Femur (tissue), 1 donor: ENCODE data around the gene DUS3L.
A peak's percentile ranks its signal among the peaks of the same experiment; 100 is the strongest.
"Not testable (repeated sequence)": the region's sequence is repeated elsewhere in the genome, so short reads cannot be mapped to it uniquely, and the experiment has no call there.

Source experiments
- DNase-seq: peaks from one replicate; pipeline ENCODE4 v3.0.0-alpha.2; 2017

The DUS3L gene

DNA sequence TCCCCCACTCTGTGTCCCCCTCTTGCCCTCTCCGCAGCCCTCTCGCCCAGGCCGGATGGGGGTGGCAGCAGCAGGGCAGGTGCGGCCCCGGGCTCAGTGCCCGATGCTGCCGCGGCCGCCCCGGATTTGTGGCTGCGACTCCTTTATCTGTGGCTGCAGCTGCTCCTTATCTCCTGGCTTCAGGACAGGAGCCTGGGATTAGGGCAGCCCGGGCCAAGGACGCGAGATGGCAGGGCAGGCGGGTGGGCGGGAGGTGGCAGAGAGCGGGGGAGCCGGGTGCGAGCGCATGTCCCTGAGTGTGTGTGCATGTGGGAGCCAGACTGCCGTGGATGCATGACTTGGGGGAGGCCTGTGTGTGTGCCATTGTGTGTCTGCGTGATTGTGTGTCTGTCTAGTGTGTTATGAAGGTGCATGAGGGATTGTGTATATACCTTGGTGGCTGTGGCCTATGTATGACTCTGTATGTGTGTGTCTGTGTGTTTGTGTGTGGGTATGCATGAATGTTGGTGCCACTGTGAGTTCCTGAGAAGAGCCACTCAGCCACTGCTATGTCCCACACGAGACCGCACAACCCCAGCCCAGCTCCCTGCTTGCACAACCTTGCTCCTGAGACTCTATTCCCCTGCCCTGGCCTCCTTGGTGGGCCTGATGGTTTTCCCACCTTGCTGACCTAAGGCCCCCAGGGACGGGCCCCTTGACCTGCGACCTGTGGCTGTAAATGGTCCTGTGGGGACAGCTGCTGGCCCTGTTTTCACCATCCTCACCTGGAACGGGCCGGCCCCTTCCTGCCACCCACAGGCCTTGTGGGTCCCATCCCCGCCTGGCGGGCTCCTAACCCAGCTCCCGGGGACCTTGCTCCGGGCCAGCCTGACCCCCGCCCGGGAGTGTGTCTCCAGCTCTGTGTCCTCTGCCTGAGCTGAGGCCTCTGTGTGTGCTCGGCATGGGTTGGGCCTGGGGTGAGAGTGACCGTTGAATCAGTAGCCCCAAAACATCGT is 8.6 kb upstream of the DUS3L start:
- DNase-seq: peak; percentile 62

DNA sequence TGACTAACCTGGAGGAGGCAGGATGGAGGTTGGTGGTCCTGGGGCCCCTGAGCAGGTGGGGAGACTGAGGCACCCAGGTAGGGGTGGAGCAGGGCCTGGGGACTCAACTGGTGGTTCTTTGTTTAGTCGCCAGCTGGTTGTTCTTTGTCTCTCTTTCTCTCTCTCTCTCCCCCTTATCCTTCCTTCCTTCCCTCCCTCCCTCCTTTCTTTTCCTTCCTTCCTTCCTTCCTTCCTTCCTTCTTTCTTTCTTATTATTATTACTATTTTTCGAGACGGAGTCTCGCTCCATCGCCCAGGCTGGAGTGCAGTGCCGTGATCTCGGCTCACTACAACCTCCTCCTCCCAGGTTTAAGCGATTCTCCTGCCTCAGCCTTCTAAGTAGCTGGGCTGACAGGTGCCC is 7.3 kb upstream of the DUS3L start:
- no peak for DNase-seq

DNA sequence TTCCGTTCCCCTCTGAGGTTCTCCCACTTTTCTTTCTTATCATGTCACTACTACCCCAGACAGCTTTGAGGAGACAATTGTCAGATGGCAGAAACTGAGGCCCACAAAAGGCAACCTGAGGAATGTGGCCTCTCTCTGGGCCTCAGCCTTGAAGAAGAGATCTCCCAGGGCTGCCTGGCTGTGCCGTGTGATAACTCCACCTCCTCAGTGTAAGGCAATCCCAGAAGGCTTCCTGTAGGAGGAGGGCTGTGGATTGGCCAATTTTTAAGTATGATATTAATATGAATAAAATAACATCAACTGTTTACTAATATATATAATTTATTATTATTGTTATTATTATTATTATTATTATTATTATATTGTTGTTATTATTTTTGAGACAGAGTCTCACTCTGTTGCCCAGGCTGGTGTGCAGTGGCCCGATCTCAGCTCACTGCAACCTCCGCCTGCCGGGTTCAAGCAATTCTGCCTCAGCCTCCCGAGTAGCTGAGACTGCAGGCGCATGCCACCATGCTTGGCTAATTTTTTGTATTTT is 4.5 kb upstream of the DUS3L start:
- no peak for DNase-seq

DNA sequence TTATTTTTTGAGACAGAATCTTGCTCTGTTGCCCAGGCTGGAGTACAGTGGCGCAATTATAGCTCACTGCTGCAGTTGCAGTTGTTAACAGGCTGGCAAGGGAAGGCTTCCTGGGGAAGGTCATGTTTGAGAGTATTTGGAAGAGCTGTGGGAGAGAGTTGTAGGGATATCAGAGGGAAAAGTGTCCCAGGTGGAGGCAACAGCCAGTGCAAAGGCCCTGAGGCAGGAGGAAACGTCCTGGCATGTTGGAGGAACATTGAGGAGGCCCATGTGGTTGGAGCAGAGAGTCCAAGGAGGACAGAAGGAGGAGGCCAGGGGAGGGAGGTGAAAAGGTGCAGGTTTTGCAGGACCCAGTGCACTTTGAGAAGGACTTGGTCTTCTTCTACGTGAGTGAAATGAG is 2.2 kb upstream of the DUS3L start:
- DNase-seq: no peak

DNA sequence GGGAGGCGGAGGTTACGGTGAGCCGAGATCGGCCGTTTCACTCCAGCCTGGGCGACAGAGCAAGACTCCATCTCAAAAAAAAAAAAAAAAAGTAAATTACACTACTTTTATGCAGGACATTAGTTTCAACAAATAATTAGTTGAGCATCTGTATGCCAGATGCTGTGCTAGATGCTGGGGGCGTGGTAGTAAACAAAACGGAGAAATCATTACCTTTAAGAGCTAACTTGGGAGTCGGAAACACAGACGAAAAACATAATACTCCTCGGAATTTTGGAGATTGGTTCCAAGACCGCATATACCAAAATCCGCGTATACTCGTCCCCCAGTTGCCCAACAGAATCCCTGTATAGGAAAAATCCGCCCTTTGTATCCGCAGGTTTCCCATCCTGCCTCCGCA is 1.3 kb upstream of the DUS3L start:
- no peak for DNase-seq

DNA sequence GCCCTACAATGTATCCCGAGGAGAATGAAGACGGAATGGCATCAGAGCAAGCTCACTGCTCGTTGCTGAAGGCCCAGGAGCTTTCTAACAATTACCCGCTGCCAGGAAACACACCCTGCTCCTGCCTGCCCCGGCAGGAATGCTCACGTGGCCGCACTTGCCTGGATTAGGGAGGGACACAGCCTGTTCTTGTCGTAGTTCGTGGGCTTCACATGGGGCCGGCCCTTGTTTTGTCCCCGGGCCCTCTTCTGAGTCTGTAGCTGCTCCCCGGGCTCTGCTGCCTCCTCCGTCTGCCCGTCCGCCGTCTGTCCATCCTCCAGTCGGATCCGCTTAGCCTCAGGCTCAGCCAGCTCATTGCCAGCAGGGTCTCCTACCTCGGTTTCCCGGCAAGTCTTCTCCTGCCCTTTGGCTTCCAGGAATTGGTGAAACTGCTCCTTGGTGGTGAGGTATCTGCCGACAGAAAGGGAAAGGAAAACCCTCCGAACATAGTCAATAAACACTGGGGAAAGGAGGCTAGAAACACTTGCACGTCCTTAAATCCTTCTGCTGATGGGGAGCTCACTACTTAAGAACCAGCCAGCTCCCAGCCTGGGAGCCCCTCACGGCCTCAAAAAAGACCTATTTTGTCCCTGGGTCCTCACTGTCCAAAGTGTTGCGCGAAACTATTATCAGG is 941 bp downstream of the DUS3L start:
- DNase-seq: no peak

DNA sequence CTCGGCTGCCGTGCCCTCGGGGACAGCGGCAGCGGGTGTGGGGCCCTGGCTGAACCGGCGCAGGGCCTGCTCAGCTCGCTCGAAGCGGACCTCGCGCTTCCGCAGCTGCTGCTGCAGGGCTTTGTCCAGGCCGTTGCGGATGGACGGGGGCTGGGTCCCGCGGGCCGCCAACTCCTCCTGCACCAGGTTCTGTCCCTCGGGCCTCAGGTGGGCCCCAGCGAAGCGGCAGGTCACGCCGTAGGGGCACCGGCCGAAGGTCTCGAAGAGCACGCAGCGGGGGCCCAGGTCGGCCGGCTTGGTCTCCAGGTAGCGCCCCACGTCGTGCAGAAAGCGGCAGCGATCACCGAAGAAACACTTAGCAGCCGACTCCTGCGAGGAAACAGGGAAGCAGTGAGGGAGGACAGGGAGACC is 1.6 kb downstream of the DUS3L start:
- DNase-seq: no peak

DNA sequence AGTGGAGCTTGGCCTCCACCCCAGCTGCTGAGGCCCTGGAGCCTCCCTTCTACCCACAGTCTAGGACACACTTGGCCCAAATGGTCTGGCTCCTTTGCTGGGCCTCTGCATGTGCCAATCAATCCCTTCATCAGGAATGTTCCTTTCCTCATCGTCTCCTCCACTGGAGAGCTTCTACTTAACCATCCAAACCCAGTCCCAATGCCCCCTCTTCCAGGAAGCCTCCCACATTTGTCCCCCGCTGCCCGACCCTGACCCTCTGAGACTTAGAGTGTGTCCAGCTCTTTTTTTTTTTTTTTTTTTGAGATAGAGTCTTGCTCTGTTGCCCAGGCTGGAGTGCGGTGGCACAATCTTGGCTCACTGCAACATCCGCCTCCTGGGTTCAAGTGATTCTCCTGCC is 2.5 kb downstream of the DUS3L start:
- DNase-seq: no peak

DNA sequence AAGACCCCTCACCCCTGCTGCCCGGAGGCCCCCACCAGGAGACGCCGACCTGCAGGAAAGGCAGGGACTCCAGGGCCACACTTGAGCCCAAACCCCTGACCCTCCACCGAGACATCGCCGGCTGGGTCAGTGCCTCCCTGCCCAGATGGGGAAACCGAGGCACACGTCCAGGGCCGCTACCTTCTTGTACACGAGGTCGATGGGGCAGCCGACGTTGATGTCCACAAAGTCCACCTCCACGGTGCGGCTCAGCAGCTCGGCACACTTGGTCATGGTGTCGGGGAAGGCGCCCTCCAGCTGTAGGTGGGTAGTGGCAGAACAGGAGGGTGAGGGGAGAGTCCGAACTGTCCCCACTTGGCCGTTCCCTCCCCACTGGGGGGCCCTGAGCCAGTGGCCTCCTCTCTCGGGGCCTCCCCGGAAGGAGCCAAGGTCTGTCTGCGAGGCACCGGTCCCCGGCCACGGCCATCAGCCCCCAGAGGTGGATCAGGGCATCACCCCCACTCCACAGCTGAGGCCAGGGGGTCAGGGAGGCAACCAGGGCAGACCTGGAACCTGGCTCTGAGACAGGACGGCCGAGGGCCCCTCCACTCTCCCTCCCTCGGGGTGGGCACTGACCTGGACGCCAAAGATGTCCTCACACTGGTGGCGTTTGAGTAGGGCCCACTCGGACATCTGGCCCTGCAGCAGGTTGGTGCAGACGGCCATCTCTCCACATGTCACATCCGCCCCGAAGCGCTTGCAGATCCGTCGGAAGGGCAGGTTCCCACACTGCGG is 3.4 kb downstream of the DUS3L start:
- DNase-seq: no peak

DNA sequence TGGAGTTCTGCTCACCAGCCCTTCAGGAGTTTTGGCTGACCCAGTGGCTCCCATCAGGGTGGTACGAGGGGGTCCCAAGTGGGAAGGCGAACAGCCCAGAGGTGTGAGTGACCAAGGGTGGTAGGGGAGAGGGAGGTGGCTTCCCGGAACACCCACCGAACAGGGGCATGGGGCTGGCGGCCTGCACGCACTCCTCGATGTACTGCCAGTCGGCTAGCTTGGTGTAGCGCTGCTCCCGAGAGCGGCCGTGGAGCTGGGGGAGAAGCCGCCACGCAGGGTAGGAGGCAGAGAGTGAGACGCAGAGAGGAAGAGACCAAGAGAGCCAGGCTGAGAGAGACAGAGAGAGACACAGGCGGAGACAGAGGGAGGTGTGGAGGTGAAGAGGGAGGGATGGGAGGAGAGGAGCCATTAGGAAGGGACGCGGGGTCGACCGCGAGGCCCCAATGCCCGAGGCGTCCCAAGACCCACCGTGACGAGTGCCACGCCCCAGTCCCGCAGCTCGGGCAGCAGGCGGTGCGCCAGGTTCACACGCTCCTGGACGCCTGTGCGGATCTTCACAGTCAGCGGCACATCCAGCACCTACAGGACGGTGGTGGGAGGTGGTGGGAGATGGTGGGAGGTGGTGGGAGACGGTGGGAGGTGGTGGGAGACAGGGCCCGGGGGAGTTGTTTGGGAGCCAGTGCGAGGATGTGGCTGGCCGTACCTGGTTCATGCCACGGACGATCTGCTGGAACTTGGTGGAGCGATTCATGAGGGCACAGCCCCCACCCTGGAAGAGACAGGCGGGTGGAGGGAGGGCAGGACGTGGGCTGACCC is 4.2 kb downstream of the DUS3L start:
- DNase-seq: no peak

DNA sequence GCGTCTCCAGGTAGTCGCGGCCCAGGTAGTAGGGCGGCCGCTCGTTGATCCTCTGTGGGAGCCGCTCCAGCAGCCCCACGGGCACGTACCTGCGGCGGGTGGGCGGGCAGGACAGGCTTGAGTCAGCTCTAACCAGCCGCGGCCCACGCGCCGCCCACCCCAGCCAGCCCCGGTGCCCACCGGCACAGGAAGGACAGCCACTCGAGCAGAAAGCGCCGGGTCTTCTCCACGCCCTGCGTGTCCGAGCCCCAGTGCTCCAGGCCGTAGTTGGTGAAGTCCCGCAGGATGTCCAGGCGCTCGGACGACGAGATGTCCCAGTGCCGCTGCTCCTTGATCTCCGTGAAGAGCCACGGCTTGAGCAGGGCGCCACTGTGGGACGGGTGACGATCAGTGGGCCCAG is 5.5 kb downstream of the DUS3L start:
- no peak for DNase-seq

DNA sequence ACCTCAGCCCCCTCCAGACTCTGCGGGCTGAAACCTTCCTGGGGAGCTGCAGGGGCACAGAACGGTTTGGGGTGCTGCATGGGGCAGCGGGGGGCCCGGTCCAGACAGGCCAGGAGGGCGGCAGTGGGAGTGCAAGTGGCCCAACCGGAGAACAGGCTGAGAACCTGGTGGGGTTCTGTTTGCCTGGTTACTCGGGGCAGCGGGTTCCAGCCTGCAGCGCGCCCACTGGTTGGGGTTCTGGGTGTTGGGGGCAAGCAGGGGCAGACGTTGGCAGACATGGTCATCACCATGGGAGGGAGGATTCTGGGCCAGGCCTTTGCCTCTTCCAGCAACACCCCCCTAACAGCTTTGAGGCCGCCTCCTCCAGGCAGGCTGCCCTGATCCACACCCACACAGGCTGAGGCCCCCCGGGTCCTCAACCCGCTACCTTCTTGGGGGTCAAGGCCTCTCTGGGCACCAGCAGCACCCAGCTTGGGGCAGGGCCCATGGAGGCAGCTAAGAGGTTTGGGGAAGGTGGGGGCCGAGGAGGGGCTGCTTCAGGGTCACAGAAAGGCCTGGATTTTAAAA is 6.3 kb downstream of the DUS3L start, which contains the start of gene PRR22:
Gene PRR22, minus strand, starts transcription at position 166 of the 567 bp plus-strand sequence. Its CDS starts 86 bp downstream, at position 80.
- no peak for DNase-seq

DNA sequence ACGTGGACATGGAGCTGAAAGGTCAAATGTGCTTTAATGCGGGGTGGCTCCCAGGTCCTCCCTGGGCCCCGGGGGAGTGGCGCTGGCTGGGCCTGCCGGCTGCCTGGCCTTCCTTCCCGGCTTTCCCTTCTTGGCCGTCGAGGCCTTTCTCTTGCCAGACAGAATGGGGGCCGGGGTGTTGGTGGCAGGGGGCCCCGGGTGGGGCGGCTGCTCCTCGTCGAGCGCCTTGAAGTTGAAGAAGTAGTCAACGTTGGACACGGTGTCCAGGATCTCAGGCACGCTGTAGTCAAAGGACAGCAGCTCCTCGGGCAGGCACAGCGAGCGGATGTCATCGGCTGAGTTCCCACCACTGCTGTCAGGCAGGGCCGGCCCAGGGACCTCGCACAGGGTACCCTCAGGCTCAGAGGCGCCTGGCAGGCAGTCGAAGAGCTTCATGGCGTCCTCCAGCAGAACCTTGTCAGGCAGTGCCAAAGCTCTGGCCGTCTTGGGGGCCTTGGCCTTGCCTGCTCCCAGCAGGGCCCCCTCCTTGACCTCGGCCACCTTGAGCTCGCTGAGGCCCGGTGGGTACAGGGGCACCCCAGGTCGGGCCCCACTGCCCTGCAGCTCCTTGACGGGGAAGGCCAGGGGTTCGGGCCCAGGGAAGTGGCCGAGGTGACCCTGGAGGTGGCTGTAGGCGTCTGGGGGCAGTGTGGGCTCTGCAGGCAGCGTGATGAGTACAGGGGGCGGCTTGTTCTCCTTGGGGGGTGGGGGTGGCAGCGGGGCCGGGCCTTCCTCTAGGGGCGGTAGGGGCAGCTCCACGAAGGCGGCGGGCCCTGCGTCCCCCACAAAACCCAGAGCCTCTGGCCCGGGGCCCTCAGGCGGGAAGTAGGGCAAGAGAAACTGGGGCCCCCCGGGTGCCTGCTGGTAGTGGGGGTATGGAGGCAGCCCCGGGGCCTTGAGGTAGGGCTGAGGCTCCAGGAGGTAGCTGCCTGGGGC is 7.7 kb downstream of the DUS3L start:
- no peak for DNase-seq

DNA sequence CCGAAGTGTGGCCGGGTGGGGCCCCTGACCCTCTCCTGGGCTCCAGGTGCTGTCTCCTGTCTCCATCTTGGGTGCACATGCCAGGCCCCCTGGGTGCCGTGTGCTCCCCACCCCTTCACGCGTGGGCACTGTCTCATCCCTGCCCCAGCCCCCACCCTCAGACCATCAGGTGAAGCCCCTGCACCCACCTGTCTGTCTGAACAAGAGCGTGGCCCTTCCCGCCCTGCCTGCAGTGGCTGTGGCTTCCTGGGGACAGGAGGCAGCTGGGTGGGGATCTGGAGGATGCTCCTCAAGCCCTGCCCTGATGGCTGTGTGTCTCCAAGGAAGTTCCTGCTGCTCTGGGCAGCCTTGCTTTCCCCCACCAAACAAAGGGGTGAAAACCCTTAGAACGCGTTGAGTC is 8.6 kb downstream of the DUS3L start:
- DNase-seq: no peak

DNA sequence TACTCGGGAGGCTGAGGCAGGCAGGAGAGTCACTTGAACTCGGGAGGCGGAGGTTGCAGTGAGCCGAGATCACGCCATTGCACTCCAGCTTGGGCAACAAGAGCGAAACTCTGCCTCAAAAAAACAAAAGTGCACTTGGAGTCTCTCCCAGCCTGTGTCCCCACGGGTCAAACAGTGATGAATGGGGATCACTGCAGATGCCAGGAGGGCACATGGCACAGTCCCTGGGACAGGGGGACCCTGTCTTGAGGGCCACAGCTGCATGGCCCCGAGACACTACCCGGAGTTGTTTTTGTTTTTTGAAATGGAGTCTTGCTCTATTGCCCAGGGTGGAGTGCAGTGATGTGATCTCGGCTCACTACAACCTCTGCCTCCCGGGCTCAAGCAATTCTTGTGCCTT is 10.0 kb downstream of the DUS3L start:
- DNase-seq: not testable (repeated sequence)

DNA sequence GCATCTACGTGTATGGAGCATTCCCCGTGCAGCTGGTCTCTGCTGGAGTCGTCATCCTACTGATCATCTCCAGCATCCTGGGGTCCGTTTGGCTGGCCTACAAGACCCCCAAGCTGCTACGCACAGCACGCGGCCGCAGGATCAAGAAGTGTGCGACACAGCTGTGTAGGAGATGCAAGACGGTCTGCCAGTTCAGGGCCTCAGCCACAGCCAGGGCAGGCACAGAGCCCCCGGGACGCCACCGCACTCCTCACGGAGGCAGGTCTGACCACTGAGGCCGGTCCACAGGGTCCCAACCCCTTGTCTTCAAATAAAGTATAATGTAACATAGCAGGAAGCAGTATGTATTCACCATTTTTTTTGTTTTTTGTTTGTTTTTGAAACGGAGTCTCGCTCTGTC is 12.6 kb downstream of the DUS3L start:
- DNase-seq: no peak

DNA sequence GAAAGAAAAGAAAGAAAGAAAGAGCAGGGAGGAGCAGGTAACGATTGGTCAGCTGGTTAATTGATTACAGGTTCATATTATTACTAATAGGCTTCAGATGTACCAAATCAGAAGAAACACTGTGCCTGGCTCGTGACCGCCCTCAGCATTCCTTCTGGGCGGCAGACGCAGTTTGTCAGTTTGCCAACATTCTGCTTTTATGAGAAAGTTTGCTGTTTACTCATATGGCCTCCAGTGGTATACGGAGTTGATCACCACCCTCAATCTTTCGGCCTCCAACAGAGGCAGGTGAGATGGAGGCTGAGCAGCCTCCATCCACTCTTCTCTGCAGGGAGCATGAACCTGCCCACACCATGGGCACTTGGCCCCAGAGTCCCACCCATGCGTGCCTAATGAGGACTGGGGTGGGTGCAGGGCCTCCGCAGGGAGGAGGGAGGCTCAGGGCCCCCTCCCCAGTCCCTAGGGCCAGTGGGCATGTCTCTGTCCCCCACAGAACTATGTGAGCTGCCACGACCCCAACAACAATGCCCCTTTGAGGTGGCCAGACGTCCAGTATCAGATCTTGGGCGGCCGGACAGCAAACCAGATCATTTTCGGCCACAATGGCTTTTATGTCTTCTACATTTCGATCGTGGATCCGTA is 15.2 kb downstream of the DUS3L start:
- DNase-seq: no peak

DNA sequence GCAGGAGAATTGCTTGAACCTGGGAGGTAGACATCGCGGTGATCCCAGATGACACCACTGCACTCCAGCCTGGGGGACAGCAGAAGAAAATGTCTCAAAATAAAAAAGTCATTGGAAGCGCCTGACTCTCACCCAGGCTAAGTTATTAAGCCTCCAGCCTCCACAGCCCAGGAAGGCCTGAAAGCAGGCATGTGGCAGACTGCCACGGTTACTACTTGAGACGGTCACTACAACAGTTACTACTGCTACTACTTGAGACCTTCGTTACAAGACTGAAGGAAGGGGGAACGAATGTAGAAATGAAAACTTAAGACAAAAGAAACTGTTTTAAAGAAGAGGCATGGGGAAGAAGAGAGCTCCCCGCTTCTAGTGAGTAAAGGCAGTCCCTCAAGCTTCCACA is 16.0 kb downstream of the DUS3L start:
- DNase-seq: no peak

DNA sequence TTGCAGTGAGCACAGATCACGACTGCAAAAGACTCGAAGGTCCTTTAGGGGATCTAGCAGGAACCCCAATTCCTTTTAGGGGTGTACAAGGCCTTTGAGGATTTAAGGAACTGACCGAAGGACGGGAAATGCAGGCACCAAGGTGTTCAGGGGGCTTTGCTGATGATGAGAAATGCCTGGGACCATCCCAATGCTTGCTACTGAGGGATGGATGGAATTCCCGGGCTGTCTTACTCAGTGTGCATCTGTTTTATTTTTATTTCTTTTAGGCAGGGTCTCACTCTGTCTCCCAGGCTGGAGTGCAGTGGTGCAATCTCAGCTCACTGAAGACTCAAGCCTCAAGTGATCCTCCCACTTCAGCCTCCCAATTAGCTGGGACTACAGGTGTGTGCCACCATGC is 17.7 kb downstream of the DUS3L start:
- DNase-seq: no peak

DNA sequence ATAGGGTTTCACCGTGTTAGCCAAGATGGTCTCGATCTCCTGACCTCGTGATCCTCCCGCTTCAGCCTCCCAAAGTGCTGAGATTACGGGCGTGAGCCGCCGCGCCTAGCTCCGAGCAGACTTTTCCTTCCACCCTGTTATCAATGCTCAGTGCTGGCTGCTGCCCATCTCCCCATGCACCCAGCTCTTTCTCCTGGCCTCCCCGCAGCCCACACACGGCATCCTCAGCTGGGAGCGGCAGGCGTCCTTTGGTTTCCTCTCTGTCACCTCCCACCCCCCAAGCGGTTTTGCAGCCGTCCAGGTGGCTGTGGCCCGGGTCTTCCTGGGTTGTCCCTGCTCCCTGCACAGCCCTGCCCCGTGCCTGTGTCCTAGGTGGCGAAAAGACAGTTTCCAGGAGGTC is 18.5 kb downstream of the DUS3L start:
- DNase-seq: no peak
